ENCODE data around the gene APH1B.

DNA sequence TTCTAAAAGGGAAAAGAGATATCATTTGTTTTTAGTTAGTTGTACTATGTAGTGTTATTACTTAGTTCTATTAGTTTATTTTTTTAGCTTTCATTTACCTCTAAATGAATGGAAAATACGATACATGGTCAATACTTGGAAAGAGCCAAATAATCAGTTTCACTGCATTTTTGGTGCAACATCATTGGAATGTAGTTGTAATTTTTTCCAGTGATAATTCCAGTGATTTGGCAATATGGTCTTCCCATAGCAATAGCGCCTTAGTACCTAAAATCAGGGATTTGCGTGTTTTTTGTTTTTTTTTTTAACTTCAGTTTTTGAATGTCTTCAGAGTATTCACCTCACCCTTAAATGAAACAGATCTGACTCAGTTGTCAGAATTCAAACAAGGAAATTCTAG, 46.2 kb upstream of the APH1B start:
- TF ChIP-seq, protein P1, sequence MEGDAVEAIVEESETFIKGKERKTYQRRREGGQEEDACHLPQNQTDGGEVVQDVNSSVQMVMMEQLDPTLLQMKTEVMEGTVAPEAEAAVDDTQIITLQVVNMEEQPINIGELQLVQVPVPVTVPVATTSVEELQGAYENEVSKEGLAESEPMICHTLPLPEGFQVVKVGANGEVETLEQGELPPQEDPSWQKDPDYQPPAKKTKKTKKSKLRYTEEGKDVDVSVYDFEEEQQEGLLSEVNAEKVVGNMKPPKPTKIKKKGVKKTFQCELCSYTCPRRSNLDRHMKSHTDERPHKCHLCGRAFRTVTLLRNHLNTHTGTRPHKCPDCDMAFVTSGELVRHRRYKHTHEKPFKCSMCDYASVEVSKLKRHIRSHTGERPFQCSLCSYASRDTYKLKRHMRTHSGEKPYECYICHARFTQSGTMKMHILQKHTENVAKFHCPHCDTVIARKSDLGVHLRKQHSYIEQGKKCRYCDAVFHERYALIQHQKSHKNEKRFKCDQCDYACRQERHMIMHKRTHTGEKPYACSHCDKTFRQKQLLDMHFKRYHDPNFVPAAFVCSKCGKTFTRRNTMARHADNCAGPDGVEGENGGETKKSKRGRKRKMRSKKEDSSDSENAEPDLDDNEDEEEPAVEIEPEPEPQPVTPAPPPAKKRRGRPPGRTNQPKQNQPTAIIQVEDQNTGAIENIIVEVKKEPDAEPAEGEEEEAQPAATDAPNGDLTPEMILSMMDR (IDR thresholded peaks at IDR 0.05), result no peak
- no peak for TF ChIP-seq POLR2A (IDR thresholded peaks at IDR 0.05)

All from gastroesophageal sphincter (tissue), 3 donors.